ENCODE measurements around the gene TLR9.
A peak's percentile ranks its signal among the peaks of the same experiment; 100 is the strongest.

Gene TLR9

DNA sequence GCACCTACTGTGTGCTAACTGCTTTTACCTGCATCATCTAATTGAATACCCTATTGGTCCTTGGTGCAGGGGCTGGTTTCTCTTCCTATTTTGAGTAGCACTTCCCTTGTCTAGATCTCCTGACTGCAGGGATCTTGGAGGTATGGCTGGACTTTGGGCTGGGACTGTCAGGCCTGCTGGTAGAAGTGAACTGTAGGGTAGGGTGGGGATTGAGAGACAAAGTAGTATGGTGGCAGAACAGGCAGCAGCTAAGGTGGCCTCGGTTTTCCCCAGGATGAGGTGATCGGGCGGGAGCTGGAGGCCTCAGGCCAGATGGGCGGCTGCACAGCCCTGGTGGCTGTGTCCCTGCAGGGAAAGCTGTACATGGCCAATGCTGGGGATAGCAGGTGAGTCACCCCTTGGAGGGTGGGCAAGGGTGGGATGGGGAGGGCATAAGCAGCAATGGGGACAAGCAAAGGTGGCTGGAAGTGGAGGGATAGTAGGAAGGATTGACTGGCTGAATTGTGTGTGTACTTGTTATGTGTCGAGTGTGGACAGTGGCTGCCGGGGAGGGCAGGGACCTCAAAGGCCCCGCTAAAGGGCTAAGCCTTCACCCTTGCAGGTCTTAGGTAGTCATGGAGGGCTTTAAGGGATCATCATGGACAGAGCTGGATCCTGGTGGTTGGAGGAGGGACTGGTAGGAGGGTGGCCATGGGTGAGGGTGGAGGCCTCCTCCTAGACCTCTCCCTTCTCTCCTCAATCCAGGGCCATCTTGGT, 22.1 kb upstream of the TLR9 start:
- Histone ChIP-seq H3K36me3 (ENCODE audit: control insufficient read depth in 1 of 2, insufficient read depth in 2 of 2, low read depth in 1 of 2, low read length in 2 of 2) (peaks cover 44 to 51% of the 10 kb centered on the region in 2 experiments), H3K4me1 (ENCODE audit: control insufficient read depth, insufficient read depth, low read depth, low read length) (peaks cover 32% of the 10 kb centered on the region), H2BK12ac (ENCODE audit: low read length in 2 of 2) (no peak overlapping the region), H3K79me1 (replicated peaks; ENCODE audit: low read length, poor library complexity, severe bottlenecking) (peaks cover 12% of the 10 kb centered on the region), H2BK5ac (ENCODE audit: low read depth, low read length, poor library complexity, severe bottlenecking) (no peak overlapping the region), H3K4me3 (ENCODE audit: insufficient read depth in 1 of 2, low read depth in 1 of 2, low read length in 2 of 2) (no peak overlapping the region), H3K4ac (ENCODE audit: low read depth in 1 of 2, low read length in 2 of 2) (no peak overlapping the region), H3K23ac (ENCODE audit: low read length in 2 of 2) (no peak overlapping the region), H2BK15ac (ENCODE audit: low read depth, poor library complexity, severe bottlenecking) (no peak overlapping the region), H3K27ac (ENCODE audit: low read length, poor library complexity, severe bottlenecking) (no peak overlapping the region), H3K9ac (ENCODE audit: low read length) (no peak overlapping the region), H2AFZ (ENCODE audit: low read depth, low read length) (no peak overlapping the region), H4K8ac (ENCODE audit: low read length) (no peak overlapping the region), H3K18ac (ENCODE audit: low read depth in 1 of 2, low read length in 2 of 2) (no peak overlapping the region), H4K91ac (ENCODE audit: low read length) (no peak overlapping the region), H3K14ac (ENCODE audit: low read length in 2 of 2) (no peak overlapping the region), H2AK5ac (ENCODE audit: low read length, severe bottlenecking) (no peak overlapping the region), H3K27me3 (ENCODE audit: control insufficient read depth in 1 of 2, insufficient read depth in 1 of 2, low read length in 2 of 2) (no peaks in the 10 kb centered on the region), H3K9me3 (ENCODE audit: control insufficient read depth, low read length) (no peaks in the 10 kb centered on the region), H3K4me2 (ENCODE audit: low read length, poor library complexity, severe bottlenecking) (no peak overlapping the region), H2BK120ac (ENCODE audit: low read depth, low read length) (no peak overlapping the region)
- 99% methylated on average over 7 of the region's 7 CpGs for WGBS
- no peak for DNase-seq

DNA sequence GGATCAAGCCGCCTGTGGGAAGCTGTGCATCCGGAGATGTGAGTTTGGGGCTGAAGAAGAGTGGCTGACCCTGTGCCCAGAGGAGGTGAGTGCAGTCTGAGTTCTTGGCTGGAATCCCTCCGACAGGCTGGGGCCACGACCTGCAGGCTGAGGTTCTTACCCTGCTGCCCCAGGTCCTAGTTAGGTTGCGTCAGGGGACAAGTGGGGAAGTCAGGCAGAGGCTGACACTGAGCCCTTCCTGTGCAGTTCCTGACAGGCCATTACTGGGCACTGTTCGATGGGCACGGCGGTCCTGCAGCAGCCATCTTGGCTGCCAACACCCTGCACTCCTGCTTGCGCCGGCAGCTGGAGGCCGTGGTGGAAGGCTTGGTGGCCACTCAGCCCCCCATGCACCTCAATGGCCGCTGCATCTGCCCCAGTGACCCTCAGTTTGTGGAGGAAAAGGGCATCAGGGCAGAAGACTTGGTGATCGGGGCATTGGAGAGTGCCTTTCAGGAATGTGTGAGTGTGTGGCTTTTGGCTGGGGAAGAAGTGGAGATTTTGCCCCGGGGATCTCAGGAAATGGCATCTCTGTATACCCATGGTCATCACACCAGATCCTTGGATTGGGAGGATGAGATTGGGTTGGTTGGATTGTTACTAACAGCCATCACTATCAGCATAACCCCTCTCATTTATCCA, 21.4 kb upstream of the TLR9 start:
- no peak overlapping the region for H4K8ac ChIP-seq (ENCODE audit: low read length)
- H2BK5ac ChIP-seq (ENCODE audit: low read depth, low read length, poor library complexity, severe bottlenecking), result no peak overlapping the region
- no peak overlapping the region for H3K4ac ChIP-seq (ENCODE audit: low read depth in 1 of 2, low read length in 2 of 2)
- H3K14ac ChIP-seq (ENCODE audit: low read length in 2 of 2), result no peak overlapping the region
- WGBS, result 93% methylated on average over 14 of the region's 14 CpGs
- H3K27me3 ChIP-seq (ENCODE audit: control insufficient read depth in 1 of 2, insufficient read depth in 1 of 2, low read length in 2 of 2), result no peaks in the 10 kb centered on the region
- H3K18ac ChIP-seq (ENCODE audit: low read depth in 1 of 2, low read length in 2 of 2), result no peak overlapping the region
- peak overlapping the region in 1 of 2 experiments; percentile 34 for H2BK12ac ChIP-seq (ENCODE audit: low read length in 2 of 2)
- H2AK5ac ChIP-seq (ENCODE audit: low read length, severe bottlenecking), result no peak overlapping the region
- H2BK120ac ChIP-seq (ENCODE audit: low read depth, low read length), result no peak overlapping the region
- H3K9ac ChIP-seq (ENCODE audit: low read length), result peak overlapping the region; percentile 88
- DNase-seq, result no peak
- H2BK15ac ChIP-seq (ENCODE audit: low read depth, poor library complexity, severe bottlenecking), result no peak overlapping the region
- H3K23ac ChIP-seq (ENCODE audit: low read length in 2 of 2), result no peak overlapping the region
- H3K4me2 ChIP-seq (ENCODE audit: low read length, poor library complexity, severe bottlenecking), result peak overlapping the region; percentile 11
- H3K9me3 ChIP-seq (ENCODE audit: control insufficient read depth, low read length), result no peaks in the 10 kb centered on the region
- no peak overlapping the region for H4K91ac ChIP-seq (ENCODE audit: low read length)
- peaks cover 12% of the 10 kb centered on the region for H3K79me1 ChIP-seq (replicated peaks; ENCODE audit: low read length, poor library complexity, severe bottlenecking)
- peak overlapping the region in 1 of 2 experiments; percentile 84 for H3K4me3 ChIP-seq (ENCODE audit: insufficient read depth in 1 of 2, low read depth in 1 of 2, low read length in 2 of 2)
- peaks cover 32% of the 10 kb centered on the region for H3K4me1 ChIP-seq (ENCODE audit: control insufficient read depth, insufficient read depth, low read depth, low read length)
- H3K36me3 ChIP-seq (ENCODE audit: control insufficient read depth in 1 of 2, insufficient read depth in 2 of 2, low read depth in 1 of 2, low read length in 2 of 2), result peaks cover 38 to 46% of the 10 kb centered on the region in 2 experiments
- no peak overlapping the region for H3K27ac ChIP-seq (ENCODE audit: low read length, poor library complexity, severe bottlenecking)
- no peak overlapping the region for H2AFZ ChIP-seq (ENCODE audit: low read depth, low read length)

DNA sequence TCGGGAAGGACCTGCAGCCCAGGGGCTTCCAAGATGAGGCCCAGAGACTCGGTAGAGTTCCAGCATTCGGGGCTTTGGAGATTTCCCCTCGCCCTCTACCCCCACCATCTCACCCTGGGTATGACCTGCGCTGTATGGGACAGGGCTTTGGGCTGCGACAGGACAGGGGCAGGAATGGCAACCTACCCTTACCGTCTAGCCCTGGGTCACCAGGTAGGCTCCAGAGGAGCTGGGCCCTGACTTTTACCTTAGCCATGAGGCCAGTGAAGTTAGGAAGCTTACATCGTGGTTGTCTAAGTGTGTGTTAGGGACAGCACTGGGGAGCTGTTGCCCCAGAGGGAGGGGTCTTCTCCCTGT, 20.8 kb upstream of the TLR9 start:
- Histone ChIP-seq H2BK12ac (ENCODE audit: low read length in 2 of 2) (peak overlapping the region in 1 of 2 experiments; percentile 7), H3K79me1 (replicated peaks; ENCODE audit: low read length, poor library complexity, severe bottlenecking) (peaks cover 12% of the 10 kb centered on the region), H2BK5ac (ENCODE audit: low read depth, low read length, poor library complexity, severe bottlenecking) (no peak overlapping the region), H3K4me3 (ENCODE audit: insufficient read depth in 1 of 2, low read depth in 1 of 2, low read length in 2 of 2) (peak overlapping the region; percentile 69 to 84), H3K9me3 (ENCODE audit: control insufficient read depth, low read length) (no peaks in the 10 kb centered on the region), H3K18ac (ENCODE audit: low read depth in 1 of 2, low read length in 2 of 2) (peak overlapping the region; percentile 81 to 98), H3K9ac (ENCODE audit: low read length) (peak overlapping the region; percentile 88), H2AFZ (ENCODE audit: low read depth, low read length) (no peak overlapping the region), H2AK5ac (ENCODE audit: low read length, severe bottlenecking) (no peak overlapping the region), H3K14ac (ENCODE audit: low read length in 2 of 2) (no peak overlapping the region), H3K4me1 (ENCODE audit: control insufficient read depth, insufficient read depth, low read depth, low read length) (peaks cover 32% of the 10 kb centered on the region), H3K27me3 (ENCODE audit: control insufficient read depth in 1 of 2, insufficient read depth in 1 of 2, low read length in 2 of 2) (no peaks in the 10 kb centered on the region), H4K8ac (ENCODE audit: low read length) (peak overlapping the region; percentile 93), H3K27ac (ENCODE audit: low read length, poor library complexity, severe bottlenecking) (no peak overlapping the region), H3K23ac (ENCODE audit: low read length in 2 of 2) (no peak overlapping the region), H3K4me2 (ENCODE audit: low read length, poor library complexity, severe bottlenecking) (peak overlapping the region; percentile 72), H3K36me3 (ENCODE audit: control insufficient read depth in 1 of 2, insufficient read depth in 2 of 2, low read depth in 1 of 2, low read length in 2 of 2) (peaks cover 32 to 43% of the 10 kb centered on the region in 2 experiments), H4K91ac (ENCODE audit: low read length) (no peak overlapping the region), H2BK15ac (ENCODE audit: low read depth, poor library complexity, severe bottlenecking) (no peak overlapping the region), H3K4ac (ENCODE audit: low read depth in 1 of 2, low read length in 2 of 2) (peak overlapping the region in 1 of 2 experiments; percentile 0), H2BK120ac (ENCODE audit: low read depth, low read length) (peak overlapping the region; percentile 90)
- 27% methylated on average over 8 of the region's 8 CpGs for WGBS
- DNase-seq, result no peak

Measured in mesenchymal stem cell (in vitro differentiated cells and primary cell).